Epithelial cell of proximal tubule (primary cell): Measurements from ENCODE around the gene MRPL41. TPM values are rescaled to one million over a fixed set of nuclear protein-coding genes. Genes with fewer than 3 reads are reported as not detected.
A peak's percentile ranks its signal among the peaks of the same experiment; 100 is the strongest.
"Not testable (repeated sequence)": the region's sequence is repeated elsewhere in the genome, so short reads cannot be mapped to it uniquely, and the experiment has no call there.

Experiments
- DNase-seq: peaks from one replicate; pipeline ENCODE4 v3.0.0-alpha.2; 2011; ENCODE audit warnings: low read depth
- H3K4me3 ChIP-seq: 2 replicates; pipeline ENCODE4 v1.5.1; 2011; ENCODE audit warnings: low read depth, mild to moderate bottlenecking, low read length
- CTCF ChIP-seq: conservative IDR thresholded peaks from 2 replicates; pipeline ENCODE4 v1.5.1; 2012; ENCODE audit warnings: low read depth, mild to moderate bottlenecking, low read length
- total RNA-seq: library from RNA; depleted of rRNA; stranded (reverse); fragments of >200 nt; gene quantifications from 2 replicates; pipeline ENCODE4 v1.2.3, GENCODE V29; 2015

MRPL41 gene
- total RNA-seq, 1 donor from 2014 or later = 110 TPM

GRCh38 chr9:137509198-137509597, 42.5 kb upstream of the MRPL41 start:
- DNase-seq = no peak
- TF ChIP-seq CTCF = no peak

GRCh38 chr9:137511126-137511525, 40.6 kb upstream of the MRPL41 start:
- DNase-seq = peak; percentile 51
- H3K4me3 ChIP-seq = not testable (repeated sequence)

More at GRCh38 chr9:137509198-137509597, 42.5 kb upstream of the MRPL41 start:
- H3K4me3 ChIP-seq = no peak overlapping the region

GRCh38 chr9:137511758-137512463, 39.8 kb upstream of the MRPL41 start:
- no peak overlapping the region for H3K4me3 ChIP-seq
- DNase-seq = no peak
- TF ChIP-seq CTCF = no peak

- DNase-seq, H3K4me3 ChIP-seq: not testable (repeated sequence)
These were observed 38.5 kb upstream of the MRPL41 start for GRCh38 chr9:137513136-137513535.

- not testable (repeated sequence) for DNase-seq, H3K4me3 ChIP-seq
These were observed 37.7 kb upstream of the MRPL41 start for GRCh38 chr9:137513801-137514570.

- no peak for TF ChIP-seq CTCF
- no peak for DNase-seq
- H3K4me3 ChIP-seq = no peak overlapping the region
These were observed 36.9 kb upstream of the MRPL41 start for GRCh38 chr9:137514691-137515337.

GRCh38 chr9:137515338-137515724, 36.3 kb upstream of the MRPL41 start:
- no peak for DNase-seq
- H3K4me3 ChIP-seq = no peak overlapping the region
- TF ChIP-seq CTCF = no peak

- no peak overlapping the region for H3K4me3 ChIP-seq
- no peak for TF ChIP-seq CTCF
- no peak for DNase-seq
These were observed 35.3 kb upstream of the MRPL41 start for GRCh38 chr9:137516144-137516917.

- not testable (repeated sequence) for H3K4me3 ChIP-seq, DNase-seq
These were observed 32.8 kb upstream of the MRPL41 start for GRCh38 chr9:137518661-137519459.
